Measurements from ENCODE around the gene MAPK12. TPM values are rescaled to one million over a fixed set of nuclear protein-coding genes. Genes with fewer than 3 reads are reported as not detected.

MAPK12 gene
- total and polyA plus RNA-seq, 2 experiments from 2014 or later = 12.5 to 33.8 TPM

GRCh38 chr22:50269970-50270665 is 8.6 kb upstream of the MAPK12 start, which contains the start of gene MAPK11:
TSS of gene MAPK11 (minus strand) at chr22:50270380. CDS start at chr22:50270292, 88 bp downstream.
- TF ChIP-seq CTCF (IDR thresholded peaks at IDR 0.05; ENCODE audit: poor library complexity) (no peak), EZH2phosphoT487 (IDR thresholded peaks at IDR 0.05; ENCODE audit: low read depth, severe bottlenecking, unreplicated experiment) (no peak), EZH2 (IDR thresholded peaks at IDR 0.05; ENCODE audit: borderline replicate concordance) (no peak)
- Histone ChIP-seq H3K4me3 (peak within 1 kb of the TSS; percentile 29), H3K36me3 (replicated peaks; ENCODE audit: insufficient read depth, low read depth) (no peaks in the 10 kb centered on the region), H3K4me1 (ENCODE audit: insufficient read depth) (peaks cover 34% of the 10 kb centered on the region), H3K27ac (no peak within 1 kb of the TSS), H3K9me2 (replicated peaks; ENCODE audit: insufficient read depth) (no peaks in the 10 kb centered on the region), H2AFZ (peak within 1 kb of the TSS; percentile 45), H3K9me3 (ENCODE audit: low read depth) (no peaks in the 10 kb centered on the region), H3K4me2 (peak within 1 kb of the TSS; percentile 99), H3K27me3 (peaks cover 28% of the 10 kb centered on the region), H3K79me2 (no peaks in the 10 kb centered on the region), H4K20me1 (ENCODE audit: insufficient read depth, poor library complexity, severe bottlenecking) (peaks cover under 1% of the 10 kb centered on the region)
- WGBS (ENCODE audit: low lambda C conversion rate, missing lambda C conversion rate) = 1% methylated on average over 11 of the region's 92 CpGs
- peak; percentile 53 for DNase-seq (ENCODE audit: low spot score)

- peaks cover 28% of the 10 kb centered on the region for H3K27me3 ChIP-seq
- H4K20me1 ChIP-seq (ENCODE audit: insufficient read depth, poor library complexity, severe bottlenecking) = no peaks in the 10 kb centered on the region
- H3K9me2 ChIP-seq (replicated peaks; ENCODE audit: insufficient read depth) = no peaks in the 10 kb centered on the region
- no peaks in the 10 kb centered on the region for H3K9me3 ChIP-seq (ENCODE audit: low read depth)
- no peak overlapping the region for H3K4me3 ChIP-seq
- WGBS (ENCODE audit: low lambda C conversion rate, missing lambda C conversion rate) = 39% methylated on average over 13 of the region's 18 CpGs
- peak overlapping the region; percentile 99 for H3K4me2 ChIP-seq
- H3K36me3 ChIP-seq (replicated peaks; ENCODE audit: insufficient read depth, low read depth) = no peaks in the 10 kb centered on the region
- peaks cover 34% of the 10 kb centered on the region for H3K4me1 ChIP-seq (ENCODE audit: insufficient read depth)
- no peak overlapping the region for H3K27ac ChIP-seq
- DNase-seq (ENCODE audit: low spot score) = no peak
- no peaks in the 10 kb centered on the region for H3K79me2 ChIP-seq
- TF ChIP-seq CTCF (IDR thresholded peaks at IDR 0.05; ENCODE audit: poor library complexity) (no peak), EZH2 (IDR thresholded peaks at IDR 0.05; ENCODE audit: borderline replicate concordance) (peak; percentile 28), EZH2phosphoT487 (IDR thresholded peaks at IDR 0.05; ENCODE audit: low read depth, severe bottlenecking, unreplicated experiment) (no peak)
- no peak overlapping the region for H2AFZ ChIP-seq
Measured at GRCh38 chr22:50269573-50269969, 8.1 kb upstream of the MAPK12 start.

DNA sequence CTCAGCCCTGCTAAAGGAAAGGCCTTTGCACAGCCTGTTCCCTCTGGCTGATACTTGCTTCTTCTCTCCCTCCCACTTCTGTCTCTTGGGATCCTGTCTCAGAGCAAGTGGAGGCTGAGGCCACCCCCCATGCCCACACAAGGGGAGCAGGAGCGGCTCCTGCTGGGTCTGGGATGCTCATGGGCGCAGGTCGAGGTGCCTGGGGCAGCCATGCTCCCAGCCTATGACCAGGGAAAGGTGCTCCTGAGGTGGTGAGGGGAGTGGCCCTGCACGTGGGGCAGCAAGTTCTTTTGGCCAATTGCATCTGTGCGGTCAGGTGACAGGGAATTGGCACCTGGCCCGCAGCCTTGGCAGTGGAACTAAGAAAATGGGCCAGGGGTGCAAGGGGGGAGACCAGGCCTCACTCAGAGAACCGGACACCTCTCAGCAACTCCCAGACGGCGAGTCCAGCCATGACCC is 7.2 kb upstream of the MAPK12 start:
- Histone ChIP-seq H3K36me3 (replicated peaks; ENCODE audit: insufficient read depth, low read depth) (no peaks in the 10 kb centered on the region), H3K9me2 (replicated peaks; ENCODE audit: insufficient read depth) (no peaks in the 10 kb centered on the region), H3K27ac (no peak overlapping the region), H3K4me2 (no peak overlapping the region), H3K27me3 (peaks cover 28% of the 10 kb centered on the region), H3K79me2 (no peaks in the 10 kb centered on the region), H4K20me1 (ENCODE audit: insufficient read depth, poor library complexity, severe bottlenecking) (no peaks in the 10 kb centered on the region), H3K4me1 (ENCODE audit: insufficient read depth) (peaks cover 34% of the 10 kb centered on the region), H3K9me3 (ENCODE audit: low read depth) (no peaks in the 10 kb centered on the region), H2AFZ (no peak overlapping the region), H3K4me3 (no peak overlapping the region)
- 66% methylated on average over 9 of the region's 9 CpGs for WGBS (ENCODE audit: low lambda C conversion rate, missing lambda C conversion rate)
- TF ChIP-seq CTCF (IDR thresholded peaks at IDR 0.05; ENCODE audit: poor library complexity) (no peak), EZH2 (IDR thresholded peaks at IDR 0.05; ENCODE audit: borderline replicate concordance) (no peak), EZH2phosphoT487 (IDR thresholded peaks at IDR 0.05; ENCODE audit: low read depth, severe bottlenecking, unreplicated experiment) (no peak)
- DNase-seq (ENCODE audit: low spot score) = no peak

Data from hepatocyte (in vitro differentiated cells).